Left ventricle myocardium inferior (tissue), 1 donor: ENCODE data around the gene GLIPR1. TPM values are rescaled to one million over a fixed set of nuclear protein-coding genes. Genes with fewer than 3 reads are reported as not detected.

Source experiments
- DNase-seq: peaks from one replicate; pipeline ENCODE4 v3.0.0-alpha.2; 2020
- H3K27ac ChIP-seq: fragments of 200-600 bp; replicated peaks from 2 replicates; pipeline ENCODE4 v1.8.0; 2021
- H3K27me3 ChIP-seq: fragments of 200-600 bp; 2 replicates; pipeline ENCODE4 v1.8.0; 2021; ENCODE audit warnings: low read depth
- H3K36me3 ChIP-seq: fragments of 200-600 bp; 2 replicates; pipeline ENCODE4 v1.8.0; 2021
- H3K4me1 ChIP-seq: fragments of 200-600 bp; 2 replicates; pipeline ENCODE4 v1.8.0; 2021
- H3K4me3 ChIP-seq: fragments of 200-600 bp; 2 replicates; pipeline ENCODE4 v1.8.0; 2021; ENCODE audit warnings: mild to moderate bottlenecking, moderate library complexity
- H3K9me3 ChIP-seq: fragments of 200-600 bp; replicated peaks from 2 replicates; pipeline ENCODE4 v1.8.0; 2021
- CTCF ChIP-seq: fragments of 200-600 bp; IDR thresholded peaks from 2 replicates; pipeline ENCODE4 v1.8.0; 2021; ENCODE audit warnings: antibody characterized with exemption, mild to moderate bottlenecking, borderline replicate concordance
- intact Hi-C: fragments of 100-400 bp; cut with micrococcal nuclease; formaldehyde crosslinking; loops from one replicate; pipeline ENCODE4 v1.11.0; 2022
- total RNA-seq: library from RNA; stranded (reverse); fragmentation: NEBNext Ultra II Directional; extraction: Animal tissue kit (Norgen Biotek cat#: 25700); gene quantifications from one replicate; pipeline ENCODE4 v1.2.1, GENCODE V29; 2021
- donor health status: DM: no; HTN: yes; CAD: no; lungs with severe emphysema.

The GLIPR1 gene
- total RNA-seq, 1 donor from 2014 or later, result 7.0 TPM

- intact Hi-C loops, result no loop called here
- no peaks in the 10 kb centered on the region for H3K4me1 ChIP-seq
- H3K36me3 ChIP-seq, result peaks cover 12% of the 10 kb centered on the region
Measured at GRCh38 chr12:75491169-75491568, 10.6 kb downstream of the GLIPR1 start.

GRCh38 chr12:75503459-75503858 lies 22.9 kb downstream of the GLIPR1 start:
- DNase-seq, result no peak
- no peak overlapping the region for H3K27ac ChIP-seq
- H3K27me3 ChIP-seq, result no peaks in the 10 kb centered on the region
- peaks cover 8% of the 10 kb centered on the region for H3K4me1 ChIP-seq
- no peaks in the 10 kb centered on the region for H3K9me3 ChIP-seq
- no peak overlapping the region for H3K4me3 ChIP-seq
- no peak for TF ChIP-seq CTCF
- intact Hi-C loops, result no loop called here
- peaks cover 77% of the 10 kb centered on the region for H3K36me3 ChIP-seq

More at GRCh38 chr12:75491169-75491568, 10.6 kb downstream of the GLIPR1 start:
- DNase-seq, result no peak
- TF ChIP-seq CTCF, result no peak
- Histone ChIP-seq H3K4me3 (no peak overlapping the region), H3K27ac (no peak overlapping the region), H3K9me3 (no peaks in the 10 kb centered on the region), H3K27me3 (no peaks in the 10 kb centered on the region)

GRCh38 chr12:75503866-75504265 lies 23.3 kb downstream of the GLIPR1 start:
- H3K27ac ChIP-seq, result no peak overlapping the region
- no peaks in the 10 kb centered on the region for H3K27me3 ChIP-seq
- H3K9me3 ChIP-seq, result no peaks in the 10 kb centered on the region
- TF ChIP-seq CTCF, result no peak
- intact Hi-C loops, result no loop called here
- H3K36me3 ChIP-seq, result peaks cover 73% of the 10 kb centered on the region
- no peak for DNase-seq
- H3K4me1 ChIP-seq, result peaks cover 12% of the 10 kb centered on the region
- H3K4me3 ChIP-seq, result no peak overlapping the region

- peaks cover 55% of the 10 kb centered on the region for H3K36me3 ChIP-seq
- peak; percentile 59 for TF ChIP-seq CTCF
- intact Hi-C loops, result loop anchor here (5.0 kb wide), 1 partner anchor 174 kb away; the partner anchor contains the start of genes CAPS2 and GLIPR1L1
Measured at GRCh38 chr12:75505706-75506312, 25.3 kb downstream of the GLIPR1 start.

GRCh38 chr12:75507086-75507485 lies 26.5 kb downstream of the GLIPR1 start:
- H3K27me3 ChIP-seq, result no peaks in the 10 kb centered on the region
- H3K36me3 ChIP-seq, result peaks cover 42% of the 10 kb centered on the region
- no peak for DNase-seq
- H3K9me3 ChIP-seq, result no peaks in the 10 kb centered on the region
- peaks cover 41% of the 10 kb centered on the region for H3K4me1 ChIP-seq
- no peak for TF ChIP-seq CTCF
- no peak overlapping the region for H3K4me3 ChIP-seq
- H3K27ac ChIP-seq, result no peak overlapping the region
- intact Hi-C loops, result loop anchor here (5.0 kb wide), 1 partner anchor 175 kb away; the partner anchor contains the start of genes CAPS2 and GLIPR1L1

More at GRCh38 chr12:75505706-75506312, 25.3 kb downstream of the GLIPR1 start:
- Histone ChIP-seq H3K4me3 (no peak overlapping the region), H3K27ac (no peak overlapping the region), H3K27me3 (no peaks in the 10 kb centered on the region), H3K9me3 (no peaks in the 10 kb centered on the region), H3K4me1 (peaks cover 32% of the 10 kb centered on the region)
- DNase-seq, result no peak
